Activated B cell treated with CpG ODN at 0.5 μM for 24 hours (primary cell): ENCODE data around the gene BRD1. TPM values are rescaled to one million over a fixed set of nuclear protein-coding genes. Genes with fewer than 3 reads are reported as not detected.

Source experiments
- ATAC-seq: fragments of 200-7000 bp; cut with Tn5 transposase; one replicate; pipeline ENCODE4 v1.10.0; 2021; ENCODE audit warnings: low read depth, mild to moderate bottlenecking, moderate library complexity
- CTCF ChIA-PET: fragments of 350-600 bp; sonication (Branson Sonifier 250); formaldehyde crosslinking; loops from one replicate; lab custom pipeline; 2021; ENCODE audit warnings: antibody characterized with exemption; lab: Charles Lee
- POLR2A ChIA-PET: fragments of 350-600 bp; sonication (Branson Sonifier 250); formaldehyde crosslinking; loops from one replicate; lab custom pipeline; 2021; ENCODE audit warnings: antibody characterized with exemption; lab: Charles Lee
- DNase-seq: peaks from one replicate; pipeline ENCODE4 v3.0.0; 2022
- H3K27ac Mint-ChIP-seq: one replicate; pipeline ENCODE4 v1.8.0; 2020; ENCODE audit warnings: mixed read lengths
- H3K27me3 Mint-ChIP-seq: one replicate; pipeline ENCODE4 v1.8.0; 2021; ENCODE audit warnings: mixed read lengths
- H3K36me3 Mint-ChIP-seq: one replicate; pipeline ENCODE4 v1.8.0; 2021; ENCODE audit warnings: low read depth, mixed read lengths
- H3K4me1 Mint-ChIP-seq: one replicate; pipeline ENCODE4 v1.8.0; 2021; ENCODE audit warnings: mixed read lengths
- H3K4me3 Mint-ChIP-seq: one replicate; pipeline ENCODE4 v1.8.0; 2020; ENCODE audit warnings: mild to moderate bottlenecking, mixed read lengths
- H3K9me3 Mint-ChIP-seq: one replicate; pipeline ENCODE4 v1.8.0; 2020; ENCODE audit warnings: mixed read lengths
- CTCF ChIP-seq: fragments of 200-600 bp; IDR thresholded peaks from one replicate; pipeline ENCODE4 v1.8.0; 2022; ENCODE audit warnings: antibody characterized with exemption, mild to moderate bottlenecking
- intact Hi-C: fragments of 100-400 bp; cut with micrococcal nuclease; formaldehyde crosslinking; loops from one replicate; pipeline ENCODE4 v1.15.1; 2024
- total RNA-seq: library from RNA; stranded (reverse); gene quantifications from 2 replicates; pipeline ENCODE4 v1.2.3, GENCODE V29; 2022

Gene BRD1
- total RNA-seq, 1 donor from 2014 or later: 45.8 TPM

GRCh38 chr22:49736538-49736937, 91.1 kb downstream of the BRD1 start:
- Mint-ChIP-seq H3K9me3 (peaks cover 7% of the 10 kb centered on the region), H3K4me1 (no peaks in the 10 kb centered on the region), H3K36me3 (no peaks in the 10 kb centered on the region), H3K27me3 (peaks cover 34% of the 10 kb centered on the region), H3K4me3 (no peak overlapping the region), H3K27ac (no peak overlapping the region)
- ChIA-PET CTCF (no interaction called here), POLR2A (interaction anchor here (0.6 kb wide), 1 partner anchor 145 kb away, joined by 3 read pairs; no protein-coding TSS in a partner anchor)
- intact Hi-C loops: no loop called here
- TF ChIP-seq CTCF: no peak
- DNase-seq (no peak), ATAC-seq (no peak)

- peaks cover 35% of the 10 kb centered on the region for H3K27me3 Mint-ChIP-seq
- H3K36me3 Mint-ChIP-seq: no peaks in the 10 kb centered on the region
- no peak overlapping the region for H3K27ac Mint-ChIP-seq
- H3K9me3 Mint-ChIP-seq: peaks cover 7% of the 10 kb centered on the region
- H3K4me1 Mint-ChIP-seq: no peaks in the 10 kb centered on the region
- intact Hi-C loops: no loop called here
- ATAC-seq: no peak
- ChIA-PET POLR2A (no interaction called here), CTCF (no interaction called here)
- TF ChIP-seq CTCF: no peak
- H3K4me3 Mint-ChIP-seq: no peak overlapping the region
- DNase-seq: no peak
Measured at GRCh38 chr22:49735901-49736421, 91.7 kb downstream of the BRD1 start.

- peaks cover 7% of the 10 kb centered on the region for H3K9me3 Mint-ChIP-seq
- intact Hi-C loops: no loop called here
Measured at GRCh38 chr22:49735411-49735900, 92.2 kb downstream of the BRD1 start.

GRCh38 chr22:49734882-49735281, 92.8 kb downstream of the BRD1 start:
- no peak overlapping the region for H3K4me3 Mint-ChIP-seq
- POLR2A ChIA-PET: no interaction called here
- peaks cover 6% of the 10 kb centered on the region for H3K9me3 Mint-ChIP-seq
- no peaks in the 10 kb centered on the region for H3K36me3 Mint-ChIP-seq
- TF ChIP-seq CTCF: no peak
- no peak for ATAC-seq
- H3K27ac Mint-ChIP-seq: no peak overlapping the region
- H3K27me3 Mint-ChIP-seq: peaks cover 39% of the 10 kb centered on the region
- CTCF ChIA-PET: no interaction called here
- intact Hi-C loops: no loop called here
- no peak for DNase-seq
- H3K4me1 Mint-ChIP-seq: no peaks in the 10 kb centered on the region

More at GRCh38 chr22:49735411-49735900, 92.2 kb downstream of the BRD1 start:
- Mint-ChIP-seq H3K4me1 (no peaks in the 10 kb centered on the region), H3K27ac (no peak overlapping the region), H3K27me3 (peaks cover 38% of the 10 kb centered on the region), H3K4me3 (no peak overlapping the region), H3K36me3 (no peaks in the 10 kb centered on the region)
- ChIA-PET POLR2A (no interaction called here), CTCF (no interaction called here)
- ATAC-seq (no peak), DNase-seq (no peak)
- TF ChIP-seq CTCF: no peak

- H3K4me3 Mint-ChIP-seq: no peak overlapping the region
- ChIA-PET CTCF (no interaction called here), POLR2A (no interaction called here)
- TF ChIP-seq CTCF: no peak
- intact Hi-C loops: no loop called here
- H3K27me3 Mint-ChIP-seq: peaks cover 34% of the 10 kb centered on the region
- H3K27ac Mint-ChIP-seq: no peak overlapping the region
- no peaks in the 10 kb centered on the region for H3K4me1 Mint-ChIP-seq
- H3K9me3 Mint-ChIP-seq: peaks cover 4% of the 10 kb centered on the region
- no peak for ATAC-seq
- no peaks in the 10 kb centered on the region for H3K36me3 Mint-ChIP-seq
- DNase-seq: no peak
Measured at GRCh38 chr22:49734390-49734789, 93.3 kb downstream of the BRD1 start.
